ENCODE measurements around the gene ADARB2. TPM values are rescaled to one million over a fixed set of nuclear protein-coding genes. Genes with fewer than 3 reads are reported as not detected.
"Not testable (repeated sequence)": the region's sequence is repeated elsewhere in the genome, so short reads cannot be mapped to it uniquely, and the experiment has no call there.

Gene ADARB2
- total RNA-seq, 8 experiments from 2014 or later, result 0.13 to 2.6 (median 1.5) TPM

DNA sequence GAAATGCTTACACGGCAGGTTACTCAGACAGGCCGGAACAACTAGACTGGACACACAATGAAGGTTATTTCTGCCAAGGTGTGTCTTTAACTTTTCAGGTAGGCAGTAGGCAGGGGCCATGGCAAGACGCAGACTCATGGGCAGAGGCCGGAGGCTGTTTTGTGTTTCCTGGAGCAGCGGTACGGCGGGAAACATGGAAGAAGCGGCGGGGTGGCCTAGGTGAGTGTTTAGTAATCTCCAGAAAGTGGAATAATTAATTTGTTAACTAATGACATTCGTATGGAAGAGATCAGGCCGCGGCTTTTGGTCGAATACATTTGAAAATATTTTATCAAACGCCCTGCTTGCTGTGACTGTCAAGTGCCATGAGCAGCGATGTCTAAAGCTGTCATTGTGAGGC, 403.3 kb downstream of the ADARB2 start:
- no peak overlapping the region for H3K27ac ChIP-seq
- in situ Hi-C loops (cut with MboI; ENCODE audit: low pct_unique_long_range_greater_than_20kb in 2 of 9, low sequenced_read_pairs in 9 of 9, unreplicated experiment in 9 of 9), result no loop called here
- ATAC-seq (replicated peaks in 6 of 8), result no peak

DNA sequence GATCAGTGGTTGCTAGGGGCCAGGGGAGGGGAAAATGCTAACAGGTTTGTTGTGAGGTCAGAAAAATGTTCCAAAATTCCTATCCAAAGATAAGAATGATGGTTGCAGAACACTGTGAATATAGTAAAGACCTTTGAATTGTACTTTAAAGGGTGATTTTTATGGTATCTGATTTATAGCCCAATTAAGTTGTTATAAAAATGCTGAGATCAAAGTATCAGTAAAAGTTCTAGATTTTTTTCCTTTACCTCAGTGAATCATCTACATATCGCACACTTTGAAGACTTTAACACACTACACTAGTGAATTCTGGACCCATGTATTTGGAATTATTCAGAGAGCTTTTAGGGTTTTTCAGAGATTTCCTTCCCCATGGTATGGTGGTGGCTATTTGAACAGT, 405.8 kb downstream of the ADARB2 start:
- 0 to 100% (median 67%) methylated on average over 1 of the region's 1 CpG; no CpG with 5 or more reads in 3 of the 10 experiments for WGBS, 10 experiments
- Histone ChIP-seq H3K4me1 (replicated peaks in 1 of 2) (peaks cover 0 to 2% of the 10 kb centered on the region in 2 donors), H3K4me3 (no peak overlapping the region), H3K27ac (no peak overlapping the region)
- no peak for ATAC-seq (replicated peaks in 6 of 8)
- in situ Hi-C loops (cut with MboI; ENCODE audit: low pct_unique_long_range_greater_than_20kb in 2 of 9, low sequenced_read_pairs in 9 of 9, unreplicated experiment in 9 of 9), result no loop called here

More for the DNA sequence above, 403.3 kb downstream of the ADARB2 start:
- 10 to 98% (median 91%) methylated on average over 1 to 13 of the region's 15 CpGs; no CpG with 5 or more reads in 1 of the 10 experiments for whole genome bisulfite sequencing, 10 experiments
- no peak overlapping the region for H3K4me3 ChIP-seq
- peaks cover 0 to 1% of the 10 kb centered on the region in 2 donors for H3K4me1 ChIP-seq (replicated peaks in 1 of 2)

DNA sequence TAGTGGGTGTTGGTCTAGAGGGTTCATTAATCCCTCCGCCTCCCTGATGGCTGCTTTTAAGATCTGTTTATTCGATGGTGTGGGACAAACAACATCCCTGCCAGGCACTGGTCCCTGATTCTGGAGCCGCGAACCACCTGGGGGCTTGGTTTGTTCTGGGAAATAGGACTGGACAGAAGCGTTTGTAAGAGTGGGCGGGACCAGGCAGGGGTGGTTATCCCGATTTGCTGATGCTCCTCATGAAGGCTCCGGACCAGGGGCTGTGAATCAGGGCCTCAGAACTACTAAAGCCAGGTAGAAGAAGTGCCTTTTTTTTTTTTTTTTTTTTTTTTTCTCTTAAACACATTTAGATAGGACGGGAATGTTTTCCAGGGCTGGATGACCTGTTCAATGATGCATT, 407.7 kb downstream of the ADARB2 start:
- Histone ChIP-seq H3K27ac (no peak overlapping the region), H3K4me1 (replicated peaks in 1 of 2) (peaks cover 0 to 2% of the 10 kb centered on the region in 2 donors), H3K4me3 (no peak overlapping the region)
- WGBS, 10 experiments, result 0 to 97% (median 56%) methylated on average over 1 to 8 of the region's 9 CpGs; no CpG with 5 or more reads in 4 of the 10 experiments
- no peak for ATAC-seq (replicated peaks in 6 of 8)
- in situ Hi-C loops (cut with MboI; ENCODE audit: low pct_unique_long_range_greater_than_20kb in 2 of 9, low sequenced_read_pairs in 9 of 9, unreplicated experiment in 9 of 9), result no loop called here

DNA sequence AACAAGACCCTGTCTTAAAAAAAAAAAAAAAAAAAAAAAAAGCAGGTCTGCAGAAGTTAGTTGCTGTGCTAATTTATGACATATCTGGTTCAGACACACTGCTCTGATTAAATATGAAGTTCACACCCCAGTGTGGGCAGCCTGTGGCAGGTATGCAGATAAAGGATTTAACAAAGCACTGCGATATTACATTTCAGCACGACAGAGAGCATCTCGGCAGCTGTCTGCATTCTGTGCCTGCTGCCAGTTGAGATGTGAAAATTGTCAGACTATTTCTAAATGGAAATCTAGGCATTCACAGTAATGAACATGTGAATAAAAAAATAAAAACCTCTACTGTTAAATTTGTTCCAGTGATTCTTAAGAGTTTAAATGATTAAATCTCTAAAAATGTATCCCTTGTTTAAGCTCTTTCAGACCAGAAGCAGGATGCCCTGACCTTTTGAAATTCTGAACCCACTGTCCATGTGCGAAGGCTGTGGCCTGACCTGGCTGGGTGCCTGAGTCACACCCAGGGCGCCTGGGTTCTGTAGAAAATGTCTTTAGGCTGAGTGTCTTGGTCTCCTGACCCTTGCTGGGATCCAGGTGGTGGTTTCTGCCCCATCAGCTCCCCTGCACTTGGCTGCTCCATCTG, 408.2 kb downstream of the ADARB2 start:
- no peak for ATAC-seq (replicated peaks in 6 of 8)
- Histone ChIP-seq H3K27ac (no peak overlapping the region), H3K4me3 (no peak overlapping the region), H3K4me1 (replicated peaks in 1 of 2) (peaks cover 0 to 2% of the 10 kb centered on the region in 2 donors)
- in situ Hi-C loops (cut with MboI; ENCODE audit: low pct_unique_long_range_greater_than_20kb in 2 of 9, low sequenced_read_pairs in 9 of 9, unreplicated experiment in 9 of 9), result no loop called here
- WGBS, 10 experiments, result 0 to 93% (median 81%) methylated on average over 2 to 5 of the region's 5 CpGs; no CpG with 5 or more reads in 3 of the 10 experiments

DNA sequence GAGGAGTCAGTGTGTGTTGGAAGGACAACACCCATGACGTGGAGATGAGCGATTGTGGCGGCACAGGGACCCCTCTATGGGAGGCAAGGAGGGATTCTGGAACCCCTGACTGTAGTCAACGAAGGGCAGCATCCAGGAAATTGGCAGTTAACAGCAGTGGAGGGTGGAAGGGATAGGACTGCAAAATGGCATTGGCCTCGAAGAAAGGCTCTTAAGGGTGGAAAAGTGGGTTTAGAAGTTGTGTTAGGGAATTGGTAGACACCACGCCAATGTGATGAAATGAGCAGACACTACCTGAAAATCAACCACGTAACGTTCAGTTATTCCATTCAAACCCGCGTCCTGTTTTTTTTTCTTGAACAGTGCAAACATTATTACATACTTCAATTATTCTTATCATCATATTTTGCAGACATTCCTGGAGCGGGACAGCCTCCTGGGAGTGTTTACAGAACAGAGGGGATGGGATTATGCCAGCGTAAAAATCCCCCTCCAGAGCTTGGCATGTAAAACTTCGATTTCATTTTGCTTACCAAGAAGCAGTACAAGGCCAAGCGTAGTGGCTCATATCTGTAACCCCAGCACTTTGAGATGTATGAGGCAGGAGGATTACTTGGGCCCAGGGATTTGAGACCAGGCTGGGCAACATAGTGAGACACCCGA, 409.0 kb downstream of the ADARB2 start:
- H3K27ac ChIP-seq, result no peak overlapping the region
- no peak for ATAC-seq (replicated peaks in 6 of 8)
- WGBS, 10 experiments, result 13 to 98% (median 69%) methylated on average over 3 to 12 of the region's 15 CpGs; no CpG with 5 or more reads in 1 of the 10 experiments

DNA sequence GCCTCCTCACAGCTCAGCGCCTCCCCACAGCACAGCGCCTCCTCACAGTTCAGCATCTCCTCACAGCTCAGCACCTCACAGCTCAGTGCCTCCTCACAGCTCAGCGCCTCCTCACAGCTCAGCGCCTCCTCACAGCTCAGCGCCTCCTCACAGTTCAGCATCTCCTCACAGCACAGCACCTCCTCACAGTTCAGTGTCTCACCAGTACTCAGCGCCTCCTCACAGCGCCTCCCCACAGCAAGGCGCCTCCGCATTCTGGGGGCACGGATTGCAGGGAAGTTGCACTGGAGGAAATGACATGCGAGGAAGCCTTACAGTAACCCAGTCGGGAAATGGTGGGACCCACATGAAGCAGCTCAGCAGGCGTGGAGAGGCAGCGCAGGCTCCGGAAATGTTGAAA, 409.6 kb downstream of the ADARB2 start:
- no peak for ATAC-seq (replicated peaks in 6 of 8)
- in situ Hi-C loops (cut with MboI; ENCODE audit: low pct_unique_long_range_greater_than_20kb in 2 of 9, low sequenced_read_pairs in 9 of 9, unreplicated experiment in 9 of 9), result no loop called here
- Histone ChIP-seq H3K27ac (no peak overlapping the region), H3K4me3 (no peak overlapping the region), H3K4me1 (replicated peaks in 1 of 2) (peaks cover 0 to 2% of the 10 kb centered on the region in 2 donors)
- 94 to 98% methylated on average over 3 to 10 of the region's 15 CpGs; no CpG with 5 or more reads in 8 of the 10 experiments for WGBS, 10 experiments

More for the DNA sequence above, 409.0 kb downstream of the ADARB2 start:
- no peak overlapping the region for H3K4me3 ChIP-seq
- in situ Hi-C loops (cut with MboI; ENCODE audit: low pct_unique_long_range_greater_than_20kb in 2 of 9, low sequenced_read_pairs in 9 of 9, unreplicated experiment in 9 of 9), result no loop called here
- peaks cover 0 to 2% of the 10 kb centered on the region in 2 donors for H3K4me1 ChIP-seq (replicated peaks in 1 of 2)

DNA sequence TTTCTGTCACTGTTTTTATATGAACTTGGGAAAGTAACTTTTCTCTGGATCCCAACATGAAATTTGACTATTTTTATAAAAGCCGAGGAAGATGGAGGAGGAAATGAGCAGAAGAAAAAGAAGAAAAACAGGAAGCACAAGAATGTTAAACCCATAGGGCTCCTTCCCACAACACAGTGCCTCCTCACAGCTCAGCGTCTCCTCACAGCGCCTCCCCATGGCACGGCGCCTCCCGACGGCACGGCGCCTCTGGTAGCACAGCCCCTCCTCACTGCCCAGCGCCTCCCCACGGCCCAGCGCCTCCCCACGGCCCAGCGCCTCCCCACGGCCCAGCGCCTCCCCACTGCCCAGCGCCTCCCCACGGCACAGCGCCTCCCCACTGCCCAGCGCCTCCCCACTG, 410.8 kb downstream of the ADARB2 start:
- H3K4me3 ChIP-seq; H3K27ac ChIP-seq; ATAC-seq (replicated peaks in 6 of 8); H3K4me1 ChIP-seq (replicated peaks in 1 of 2); in situ Hi-C loops (cut with MboI; ENCODE audit: low pct_unique_long_range_greater_than_20kb in 2 of 9, low sequenced_read_pairs in 9 of 9, unreplicated experiment in 9 of 9): not testable (repeated sequence)
- WGBS, 10 experiments, result 80 to 100% (median 97%) methylated on average over 1 to 3 of the region's 20 CpGs; no CpG with 5 or more reads in 6 of the 10 experiments

DNA sequence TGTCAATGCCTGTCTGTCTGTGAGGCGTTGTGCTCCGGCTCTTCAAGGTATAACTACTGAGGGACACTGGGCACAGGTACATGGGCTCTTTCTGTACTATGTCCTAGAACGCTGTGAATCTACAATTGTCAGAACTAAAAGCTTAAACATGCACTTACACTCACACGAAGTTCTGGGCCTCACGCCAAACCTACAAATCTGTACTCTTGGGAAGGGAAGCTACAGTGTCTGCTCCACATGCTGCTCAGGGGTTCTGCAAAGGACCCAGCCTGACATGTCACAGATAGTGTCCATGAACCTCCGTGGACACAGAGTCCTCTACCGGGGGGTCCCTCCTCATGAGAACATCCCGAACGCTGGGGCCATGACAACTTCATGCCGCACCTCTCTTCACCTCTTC, 412.4 kb downstream of the ADARB2 start:
- ATAC-seq (replicated peaks in 6 of 8), result no peak
- 0 to 100% (median 77%) methylated on average over 2 to 5 of the region's 10 CpGs; no CpG with 5 or more reads in 2 of the 10 experiments for WGBS, 10 experiments
- Histone ChIP-seq H3K4me3 (no peak overlapping the region), H3K4me1 (replicated peaks in 1 of 2) (peaks cover 0 to 9% of the 10 kb centered on the region in 2 donors), H3K27ac (no peak overlapping the region)
- in situ Hi-C loops (cut with MboI; ENCODE audit: low pct_unique_long_range_greater_than_20kb in 2 of 9, low sequenced_read_pairs in 9 of 9, unreplicated experiment in 9 of 9), result no loop called here

DNA sequence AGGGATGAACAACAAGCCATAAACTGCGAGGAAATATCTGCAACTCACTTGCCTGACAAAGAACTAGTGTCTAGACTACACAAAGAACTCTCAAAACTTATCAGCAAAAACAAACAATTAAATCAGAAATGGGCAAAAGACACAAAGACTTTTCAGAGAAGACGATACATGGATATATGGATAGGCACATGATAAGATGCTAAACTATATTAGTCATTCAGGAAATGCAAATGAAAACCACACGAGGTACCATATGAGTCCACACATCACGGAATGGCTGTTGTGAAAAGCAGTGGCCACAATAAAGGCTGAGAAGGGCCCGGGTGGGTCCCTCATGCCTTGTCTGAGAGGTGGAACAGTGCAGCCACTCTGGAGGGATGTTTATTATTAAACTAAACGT, 413.4 kb downstream of the ADARB2 start:
- Histone ChIP-seq H3K27ac (no peak overlapping the region), H3K4me1 (replicated peaks in 1 of 2) (peaks cover 0 to 8% of the 10 kb centered on the region in 2 donors), H3K4me3 (no peak overlapping the region)
- peak in 1 of 8 experiments; percentile 27 for ATAC-seq (replicated peaks in 6 of 8)
- 3 to 95% (median 72%) methylated on average over 2 to 6 of the region's 6 CpGs for WGBS, 10 experiments
- in situ Hi-C loops (cut with MboI; ENCODE audit: low pct_unique_long_range_greater_than_20kb in 2 of 9, low sequenced_read_pairs in 9 of 9, unreplicated experiment in 9 of 9), result no loop called here

DNA sequence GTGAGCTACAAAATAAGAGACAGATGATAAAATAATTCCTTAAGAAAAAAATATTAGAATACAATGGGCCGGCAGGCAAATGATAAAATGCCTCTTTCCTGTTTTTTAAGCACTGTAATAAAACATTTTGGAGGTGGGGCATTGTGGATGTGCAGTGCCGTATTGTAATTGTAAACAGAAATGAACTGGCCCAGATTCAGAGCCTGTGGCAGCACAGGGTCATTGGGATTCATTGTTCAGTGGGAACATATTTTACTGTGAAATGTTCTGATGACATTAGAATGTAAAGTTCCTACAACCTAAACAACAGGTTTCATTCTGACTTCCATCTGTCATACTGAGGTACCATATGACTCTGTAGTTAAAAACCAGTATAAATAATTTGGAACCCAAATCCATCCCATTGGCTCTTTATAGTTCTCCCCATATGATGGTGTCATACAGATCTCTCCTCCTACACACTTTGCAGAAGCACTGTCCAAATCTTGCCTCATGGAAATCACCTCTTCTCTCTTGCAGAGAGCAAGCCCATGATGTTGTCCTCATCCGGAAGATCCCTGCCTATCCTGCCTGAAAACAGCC, 416.5 kb downstream of the ADARB2 start:
- no peak for ATAC-seq (replicated peaks in 6 of 8)
- 0 to 100% (median 50%) methylated on average over 1 to 3 of the region's 3 CpGs; no CpG with 5 or more reads in 1 of the 10 experiments for WGBS, 10 experiments
- peaks cover 14 to 34% of the 10 kb centered on the region in 2 donors for H3K4me1 ChIP-seq (replicated peaks in 1 of 2)
- in situ Hi-C loops (cut with MboI; ENCODE audit: low pct_unique_long_range_greater_than_20kb in 2 of 9, low sequenced_read_pairs in 9 of 9, unreplicated experiment in 9 of 9), result no loop called here
- no peak overlapping the region for H3K4me3 ChIP-seq
- H3K27ac ChIP-seq, result no peak overlapping the region

DNA sequence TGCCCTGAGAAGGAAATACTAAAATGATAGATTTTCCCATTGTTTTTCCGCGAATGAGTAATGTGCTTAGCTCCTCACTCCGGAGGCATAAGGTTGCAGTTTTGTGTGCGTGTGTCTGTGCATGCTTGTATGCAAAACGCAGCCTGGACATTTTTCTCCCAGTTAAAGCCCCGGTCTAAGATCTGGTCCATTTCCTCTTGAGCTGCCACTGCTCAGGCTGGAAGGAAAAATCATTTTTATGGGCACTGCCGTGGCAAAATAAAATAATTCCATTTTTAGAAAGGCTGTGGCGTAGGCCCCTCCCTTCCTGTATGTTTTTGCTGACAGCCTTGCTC, 420.5 kb downstream of the ADARB2 start:
- 19 to 64% (median 45%) methylated on average over 4 to 7 of the region's 8 CpGs; no CpG with 5 or more reads in 2 of the 10 experiments for WGBS, 10 experiments
- peak in 5 of 8 experiments; percentile 51 to 69 (median 61) for ATAC-seq (replicated peaks in 6 of 8)
- Histone ChIP-seq H3K4me1 (replicated peaks in 1 of 2) (peaks cover 24 to 50% of the 10 kb centered on the region in 2 donors), H3K4me3 (no peak overlapping the region), H3K27ac (no peak overlapping the region)
- in situ Hi-C loops (cut with MboI; ENCODE audit: low pct_unique_long_range_greater_than_20kb in 2 of 9, low sequenced_read_pairs in 9 of 9, unreplicated experiment in 9 of 9), result no loop called here

DNA sequence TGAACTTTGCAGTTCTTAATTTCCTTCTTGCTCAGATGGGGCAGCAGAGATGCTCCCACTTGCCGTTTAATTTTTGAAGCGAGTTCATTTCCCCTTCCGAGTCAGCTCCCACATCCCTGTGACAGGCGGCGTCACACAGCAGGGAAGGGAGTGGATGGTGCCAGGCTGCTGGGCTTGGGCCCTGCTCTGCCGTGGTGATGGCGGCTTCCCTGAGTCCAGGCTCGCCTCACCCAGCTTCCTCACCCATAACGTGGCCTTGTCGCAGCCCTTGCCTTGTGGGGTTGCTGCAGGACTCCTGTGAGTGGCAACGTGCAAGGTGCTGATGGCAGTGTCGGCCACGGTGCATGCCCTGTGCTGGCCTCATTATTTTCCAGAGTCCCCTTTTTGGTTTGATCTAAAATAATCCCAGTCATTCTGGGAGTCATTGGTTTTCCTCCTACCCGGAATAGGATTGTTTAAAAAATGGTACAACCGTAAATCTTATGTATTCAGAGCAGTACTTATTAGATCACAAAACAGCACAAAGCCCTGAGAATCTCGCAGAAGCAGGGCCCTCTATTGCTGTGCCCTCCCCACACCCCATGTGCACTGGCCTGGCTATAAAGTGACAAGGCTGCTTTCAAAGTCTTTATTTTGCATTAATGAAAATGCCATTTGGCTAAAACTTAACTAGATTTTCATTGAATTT, 421.1 kb downstream of the ADARB2 start:
- peak in 5 of 8 experiments; percentile 74 to 82 (median 77) for ATAC-seq (replicated peaks in 6 of 8)
- WGBS, 10 experiments, result 7 to 91% (median 43%) methylated on average over 3 to 12 of the region's 16 CpGs; no CpG with 5 or more reads in 2 of the 10 experiments
- Histone ChIP-seq H3K4me1 (replicated peaks in 1 of 2) (peaks cover 24 to 50% of the 10 kb centered on the region in 2 donors), H3K4me3 (no peak overlapping the region), H3K27ac (peak overlapping the region in 1 of 2 donors; percentile 5)
- in situ Hi-C loops (cut with MboI; ENCODE audit: low pct_unique_long_range_greater_than_20kb in 2 of 9, low sequenced_read_pairs in 9 of 9, unreplicated experiment in 9 of 9), result no loop called here

DNA sequence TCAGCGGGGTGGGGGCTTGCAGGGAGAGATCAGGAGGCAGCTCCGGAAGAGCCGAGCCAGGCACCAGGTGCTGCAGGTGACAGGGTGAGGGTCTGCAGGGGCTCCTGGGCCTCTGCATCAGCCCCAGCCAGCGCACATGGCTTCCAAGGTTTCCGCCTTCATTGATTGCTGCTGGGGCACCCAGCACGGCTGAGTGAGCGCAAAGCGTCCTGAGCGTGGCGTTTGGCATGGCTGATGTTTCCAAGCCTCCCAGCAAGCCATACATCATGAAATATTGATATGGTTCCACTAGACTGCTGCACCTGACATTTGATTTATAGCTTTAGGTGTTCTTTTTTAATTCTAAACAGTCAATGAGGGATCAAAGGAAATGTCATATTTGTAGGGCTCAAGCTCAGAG, 422.1 kb downstream of the ADARB2 start:
- 0 to 100% (median 80%) methylated on average over 1 to 7 of the region's 10 CpGs; no CpG with 5 or more reads in 3 of the 10 experiments for WGBS, 10 experiments
- peak in 3 of 8 experiments; percentile 38 to 63 (median 40) for ATAC-seq (replicated peaks in 6 of 8)
- in situ Hi-C loops (cut with MboI; ENCODE audit: low pct_unique_long_range_greater_than_20kb in 2 of 9, low sequenced_read_pairs in 9 of 9, unreplicated experiment in 9 of 9), result no loop called here

More for the DNA sequence above, 422.1 kb downstream of the ADARB2 start:
- no peak overlapping the region for H3K4me3 ChIP-seq
- H3K4me1 ChIP-seq (replicated peaks in 1 of 2), result peaks cover 28 to 48% of the 10 kb centered on the region in 2 donors
- H3K27ac ChIP-seq, result no peak overlapping the region
